Smooth muscle cell (in vitro differentiated cells): ENCODE data around the gene SLC34A1. TPM values are rescaled to one million over a fixed set of nuclear protein-coding genes. Genes with fewer than 3 reads are reported as not detected.

Experiments
- DNase-seq: peaks from one replicate; lab custom pipeline; 2025; ENCODE audit not compliant: unreplicated experiment; lab: John Stamatoyannopoulos, UW
- H2AFZ ChIP-seq: fragments of 200-600 bp; sonication (generic); 2 replicates; pipeline ENCODE4 v1.6.0; 2016; ENCODE audit warnings: antibody characterized with exemption, low read depth, mild to moderate bottlenecking
- H3F3A ChIP-seq: fragments of 200-600 bp; sonication (generic); 2 replicates; pipeline ENCODE4 v1.6.0; 2017; ENCODE audit warnings: antibody characterized with exemption, low read depth
- H3K27ac ChIP-seq: fragments of 200-600 bp; sonication (generic); 2 replicates; pipeline ENCODE4 v1.5.1; 2016; ENCODE audit warnings: low read depth, mild to moderate bottlenecking
- H3K27me3 ChIP-seq: fragments of 200-600 bp; sonication (generic); 2 replicates; pipeline ENCODE4 v1.6.1; 2016; ENCODE audit warnings: low read depth, mild to moderate bottlenecking
- H3K36me3 ChIP-seq: fragments of 200-600 bp; sonication (generic); 2 replicates; pipeline ENCODE4 v1.5.1; 2016; ENCODE audit warnings: low read depth
- H3K4me1 ChIP-seq: fragments of 200-600 bp; sonication (generic); 2 replicates; pipeline ENCODE4 v1.5.1; 2016; ENCODE audit warnings: low read depth
- H3K4me2 ChIP-seq: fragments of 200-600 bp; sonication (generic); 2 replicates; pipeline ENCODE4 v1.6.0; 2016; ENCODE audit warnings: mild to moderate bottlenecking
- H3K4me3 ChIP-seq: fragments of 200-600 bp; sonication (generic); 2 replicates; pipeline ENCODE4 v1.5.1; 2016; ENCODE audit warnings: mild to moderate bottlenecking
- H3K79me2 ChIP-seq: fragments of 200-600 bp; sonication (generic); 2 replicates; pipeline ENCODE4 v1.6.0; 2016; ENCODE audit warnings: low read depth, mild to moderate bottlenecking
- H3K9ac ChIP-seq: fragments of 200-600 bp; sonication (generic); 2 replicates; pipeline ENCODE4 v1.6.0; 2016; ENCODE audit warnings: low read depth
- H3K9me3 ChIP-seq: fragments of 200-600 bp; sonication (generic); replicated peaks from 2 replicates; pipeline ENCODE4 v1.5.1; 2016; ENCODE audit warnings: low read depth
- H4K20me1 ChIP-seq: fragments of 200-600 bp; sonication (generic); 2 replicates; pipeline ENCODE4 v1.6.0; 2016; ENCODE audit warnings: low read depth
- CTCF ChIP-seq: fragments of 200-600 bp; sonication (generic); IDR thresholded peaks from 2 replicates; pipeline ENCODE4 v1.5.1; 2017; ENCODE audit warnings: borderline replicate concordance, mild to moderate bottlenecking, antibody characterized with exemption; ENCODE audit not compliant: insufficient read depth, poor library complexity, severe bottlenecking
- WGBS: methylation state at CpG from one replicate; pipeline ENCODE4 v1.1.7; 2016; ENCODE audit warnings: low lambda C conversion rate; 5-methylcytosine and 5-hydroxymethylcytosine counted together
- polyA plus RNA-seq: library from polyadenylated mRNA; unstranded; fragments of >200 nt; fragmentation: Nextera tagmentation; extraction: Ambion mirVana; gene quantifications from 2 replicates; pipeline ENCODE4 v1.2.1, GENCODE V29; 2016
- total RNA-seq: library from RNA; depleted of rRNA; stranded (reverse); fragments of >200 nt; gene quantifications from 2 replicates; pipeline ENCODE4 v1.2.3, GENCODE V29; 2014

The SLC34A1 gene
- total and polyA plus RNA-seq, 2 experiments from 2014 or later = not detected

- WGBS = 96% methylated on average over 10 of the region's 10 CpGs
- Histone ChIP-seq H3K4me3 (no peak overlapping the region), H4K20me1 (no peaks in the 10 kb centered on the region), H3K27ac (no peak overlapping the region), H3K36me3 (no peaks in the 10 kb centered on the region), H3K4me1 (no peaks in the 10 kb centered on the region), H3K9ac (no peak overlapping the region), H3K4me2 (no peak overlapping the region), H2AFZ (no peak overlapping the region), H3K79me2 (no peaks in the 10 kb centered on the region), H3K27me3 (no peaks in the 10 kb centered on the region), H3F3A (no peaks in the 10 kb centered on the region), H3K9me3 (no peaks in the 10 kb centered on the region)
- DNase-seq = no peak
- TF ChIP-seq CTCF = no peak
Observed at GRCh38 chr5:177438468-177438867, 54.2 kb downstream of the SLC34A1 start.

GRCh38 chr5:177439518-177440053 lies 55.4 kb downstream of the SLC34A1 start:
- Histone ChIP-seq H4K20me1 (no peaks in the 10 kb centered on the region), H3K36me3 (no peaks in the 10 kb centered on the region), H3K4me3 (no peak overlapping the region), H3F3A (no peaks in the 10 kb centered on the region), H3K9ac (no peak overlapping the region), H3K4me2 (no peak overlapping the region), H3K4me1 (no peaks in the 10 kb centered on the region), H2AFZ (no peak overlapping the region), H3K79me2 (no peaks in the 10 kb centered on the region), H3K27ac (no peak overlapping the region), H3K27me3 (no peaks in the 10 kb centered on the region), H3K9me3 (no peaks in the 10 kb centered on the region)
- DNase-seq = no peak
- 96% methylated on average over 4 of the region's 4 CpGs for WGBS
- TF ChIP-seq CTCF = no peak

- no peaks in the 10 kb centered on the region for H4K20me1 ChIP-seq
- no peak overlapping the region for H3K4me3 ChIP-seq
- no peaks in the 10 kb centered on the region for H3K4me1 ChIP-seq
- H3K4me2 ChIP-seq = no peak overlapping the region
- H3K9ac ChIP-seq = no peak overlapping the region
- H3K27ac ChIP-seq = no peak overlapping the region
- no peaks in the 10 kb centered on the region for H3K9me3 ChIP-seq
- no peaks in the 10 kb centered on the region for H3F3A ChIP-seq
- 90% methylated on average over 24 of the region's 24 CpGs for WGBS
- H2AFZ ChIP-seq = no peak overlapping the region
- no peak for TF ChIP-seq CTCF
- no peaks in the 10 kb centered on the region for H3K36me3 ChIP-seq
- DNase-seq = no peak
- H3K27me3 ChIP-seq = no peaks in the 10 kb centered on the region
- no peaks in the 10 kb centered on the region for H3K79me2 ChIP-seq
Observed at GRCh38 chr5:177440211-177440989, 56.2 kb downstream of the SLC34A1 start.
